AG04450 (cell line): ENCODE data around the gene RASSF3. TPM values are rescaled to one million over a fixed set of nuclear protein-coding genes. Genes with fewer than 3 reads are reported as not detected.

Experiments
- CTCF ChIA-PET: fragments of 300-600, 350-600 bp; formaldehyde crosslinking; extraction: SDS; loops from one replicate; lab custom pipeline; 2022; ENCODE audit warnings: antibody characterized with exemption, inconsistent platforms; lab: Charles Lee
- POLR2A ChIA-PET: fragments of 350-600 bp; formaldehyde crosslinking; extraction: SDS; loops from one replicate; lab custom pipeline; 2021; ENCODE audit warnings: antibody characterized with exemption, inconsistent platforms; lab: Yijun Ruan, JAX
- DNase-seq: peaks from one replicate; pipeline ENCODE4 v3.0.0-alpha.2; 2011; ENCODE audit warnings: low read depth, low spot score
- H3K27ac ChIP-seq: one replicate; pipeline ENCODE4 v1.5.1; 2012; ENCODE audit warnings: low read depth, low read length, control low read depth
- H3K27me3 ChIP-seq: one replicate; pipeline ENCODE4 v1.6.0; 2012; ENCODE audit warnings: low read length; ENCODE audit not compliant: control insufficient read depth, insufficient read depth
- H3K4me3 ChIP-seq: 2 replicates; pipeline ENCODE4 v1.5.1; 2011; ENCODE audit warnings: mild to moderate bottlenecking, low read depth, low read length, control low read depth
- H3K9me3 ChIP-seq: 2 replicates; pipeline ENCODE4 v1.5.1; 2012; ENCODE audit warnings: low read length; ENCODE audit not compliant: control insufficient read depth, insufficient read depth
- CTCF ChIP-seq: IDR thresholded peaks from 2 replicates; pipeline ENCODE4 v1.5.1; 2011; ENCODE audit warnings: low read depth, low read length, control low read depth, inconsistent platforms
- polyA plus RNA-seq: library from polyadenylated mRNA; depleted of rRNA; stranded (reverse); fragments of >200 nt; gene quantifications from 2 replicates; pipeline ENCODE4 v1.2.3, GENCODE V29; 2011

Gene RASSF3
- polyA plus RNA-seq, 1 experiment: 46.7 TPM

- Histone ChIP-seq H3K27ac (no peak overlapping the region), H3K4me3 (no peak overlapping the region), H3K27me3 (no peaks in the 10 kb centered on the region), H3K9me3 (no peaks in the 10 kb centered on the region)
- CTCF ChIA-PET: interaction anchor here (0.6 to 12.4 kb wide), 23 partner anchors 10 to 248 kb away, joined by 3 to 230 read pairs (median 6); no protein-coding TSS in a partner anchor
- TF ChIP-seq CTCF: peak; percentile 34; the same call in 1 of the 2 replicates
- DNase-seq: no peak
- POLR2A ChIA-PET: interaction anchor here (0.5 to 1.3 kb wide), 2 partner anchors 86 to 145 kb away, joined by 4 to 7 read pairs; partner anchors contain the start of gene RASSF3
Measured at GRCh38 chr12:64696080-64696741, 85.9 kb downstream of the RASSF3 start.

- Histone ChIP-seq H3K27ac (no peak overlapping the region), H3K4me3 (no peak overlapping the region), H3K27me3 (no peaks in the 10 kb centered on the region), H3K9me3 (no peaks in the 10 kb centered on the region)
- POLR2A ChIA-PET: interaction anchor here (0.7 kb wide), 2 partner anchors 142 to 155 kb away, joined by 6 to 11 read pairs; no protein-coding TSS in a partner anchor
- no peak for DNase-seq
- CTCF ChIA-PET: interaction anchor here (4.6 kb wide), 1 partner anchor 150 kb away, joined by 35 read pairs; no protein-coding TSS in a partner anchor
- TF ChIP-seq CTCF: no peak
Measured at GRCh38 chr12:64699504-64700115, 89.3 kb downstream of the RASSF3 start.

GRCh38 chr12:64700532-64700931 lies 90.2 kb downstream of the RASSF3 start:
- Histone ChIP-seq H3K9me3 (no peaks in the 10 kb centered on the region), H3K27me3 (no peaks in the 10 kb centered on the region), H3K27ac (no peak overlapping the region), H3K4me3 (no peak overlapping the region)
- TF ChIP-seq CTCF: no peak
- ChIA-PET POLR2A (no interaction called here), CTCF (interaction anchor here (4.6 kb wide), 1 partner anchor 151 kb away, joined by 35 read pairs; no protein-coding TSS in a partner anchor)
- DNase-seq: no peak

- CTCF ChIA-PET: interaction anchor here (4.6 kb wide), 1 partner anchor 152 kb away, joined by 35 read pairs; no protein-coding TSS in a partner anchor
- no peak for TF ChIP-seq CTCF
- no peak for DNase-seq
- Histone ChIP-seq H3K27me3 (no peaks in the 10 kb centered on the region), H3K9me3 (no peaks in the 10 kb centered on the region), H3K4me3 (no peak overlapping the region), H3K27ac (no peak overlapping the region)
- POLR2A ChIA-PET: interaction anchor here (0.7 kb wide), 2 partner anchors 131 to 186 kb away, joined by 3 to 5 read pairs; no protein-coding TSS in a partner anchor
Measured at GRCh38 chr12:64701283-64701682, 91.0 kb downstream of the RASSF3 start.

GRCh38 chr12:64706306-64706705 lies 96.0 kb downstream of the RASSF3 start:
- H3K9me3 ChIP-seq: no peaks in the 10 kb centered on the region
- H3K27me3 ChIP-seq: no peaks in the 10 kb centered on the region
- no peak for TF ChIP-seq CTCF
- no peak overlapping the region for H3K27ac ChIP-seq
- ChIA-PET POLR2A (no interaction called here), CTCF (interaction anchor here (1.9 to 3.1 kb wide), 2 partner anchors 9 to 157 kb away, joined by 12 to 14 read pairs; no protein-coding TSS in a partner anchor)
- no peak overlapping the region for H3K4me3 ChIP-seq
- DNase-seq: no peak
